CD4-positive, alpha-beta T cell treated with Interleukin-4 for 4 hours (primary cell): ENCODE results near the gene TNFRSF4.

Source experiments
- DNase-seq: peaks from one replicate; pipeline ENCODE4 v3.0.0-alpha.2; 2020

TNFRSF4 gene

GRCh38 chr1:1245178-1245816 lies 31.3 kb upstream of the TNFRSF4 start:
- no peak for DNase-seq

DNA sequence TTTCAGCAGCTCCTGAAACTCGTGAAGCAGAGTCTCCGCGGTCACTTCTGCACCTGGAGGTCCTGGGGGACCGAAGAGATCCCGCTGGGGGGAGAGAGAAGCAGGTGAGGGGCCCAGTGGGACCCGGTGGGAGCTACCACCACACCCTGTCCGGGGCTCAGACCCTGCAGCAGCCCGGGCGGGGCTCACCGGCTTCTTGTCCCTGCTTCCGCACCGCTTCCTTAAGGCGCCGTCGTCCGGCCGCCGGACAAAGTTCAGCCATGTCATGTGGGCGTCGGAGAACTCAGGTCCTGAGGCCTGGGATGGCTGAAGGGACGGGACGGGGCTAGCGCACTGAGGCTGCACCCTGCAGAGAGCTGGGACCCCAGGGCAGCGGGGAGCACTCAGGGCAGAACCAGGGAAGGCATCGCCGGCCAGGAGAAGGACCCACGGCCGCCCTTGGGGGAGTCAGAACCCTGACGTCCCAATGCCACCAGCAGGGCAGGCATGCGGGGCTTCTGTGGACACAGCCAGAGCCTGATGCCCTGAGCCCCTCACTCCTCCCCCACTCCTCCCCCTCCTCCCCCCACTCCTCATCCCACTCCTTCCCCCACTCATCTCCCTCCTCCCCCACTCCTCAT lies 30.3 kb upstream of the TNFRSF4 start:
- DNase-seq = no peak

DNA sequence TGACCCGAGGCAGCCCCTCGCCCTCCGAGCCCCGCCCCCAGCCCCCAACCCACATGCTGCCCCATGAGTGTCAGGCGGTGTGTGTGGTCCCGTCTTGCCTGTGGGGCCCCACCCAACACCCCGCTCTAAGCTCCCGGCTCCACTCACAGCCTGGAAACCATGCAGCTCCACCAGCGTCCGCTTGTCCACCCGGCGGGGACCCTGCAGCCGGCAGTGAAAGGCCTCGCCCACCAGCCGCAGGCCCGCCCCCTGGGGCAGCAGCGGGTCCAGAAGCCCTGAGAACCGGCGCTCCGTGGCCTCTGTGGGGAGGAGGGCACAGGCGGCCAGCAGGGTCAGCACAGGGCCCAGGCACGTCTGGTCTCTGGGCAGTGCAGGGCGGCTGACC lies 29.8 kb upstream of the TNFRSF4 start:
- no peak for DNase-seq

GRCh38 chr1:1243266-1243660 lies 29.3 kb upstream of the TNFRSF4 start:
- DNase-seq = no peak

DNA sequence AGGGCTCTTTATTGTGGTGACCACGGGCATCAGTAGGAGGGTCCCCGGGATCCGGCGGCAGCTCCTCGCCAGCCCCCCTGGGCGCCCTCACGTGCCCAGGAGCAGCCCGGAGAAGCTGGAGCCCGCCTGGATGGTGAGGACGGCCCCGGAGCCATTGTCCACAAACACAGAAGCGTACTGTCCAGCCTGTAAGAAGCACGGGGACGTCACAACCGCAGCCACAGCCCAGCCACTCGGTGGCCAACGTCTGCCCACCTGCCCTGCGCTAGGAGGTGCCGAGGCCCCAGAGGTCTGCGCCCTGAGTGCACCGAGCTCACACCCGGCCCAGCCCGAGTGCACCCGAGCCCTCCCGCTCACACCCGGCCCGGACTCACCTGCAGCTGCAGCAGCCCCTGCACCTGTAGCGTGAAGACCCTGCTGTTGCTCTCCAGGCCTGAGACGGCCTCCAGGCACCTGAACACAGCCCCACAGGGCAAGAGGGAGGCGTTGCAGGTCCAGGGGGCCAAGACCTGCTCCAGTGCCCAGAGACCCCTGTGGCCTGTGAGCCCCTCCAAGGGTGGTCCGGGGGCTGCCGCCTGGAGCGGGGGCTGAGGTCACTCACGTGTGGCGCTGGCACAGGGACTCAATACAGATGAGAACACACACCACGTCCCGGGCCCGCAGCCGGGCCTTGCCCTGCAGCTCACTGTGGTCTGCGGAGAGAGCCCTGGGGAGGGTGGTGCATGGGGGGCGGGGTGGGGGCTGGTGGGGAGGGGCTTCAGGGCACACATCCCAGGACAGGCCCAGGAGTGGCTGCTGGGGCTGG lies 28.7 kb upstream of the TNFRSF4 start:
- no peak for DNase-seq

DNA sequence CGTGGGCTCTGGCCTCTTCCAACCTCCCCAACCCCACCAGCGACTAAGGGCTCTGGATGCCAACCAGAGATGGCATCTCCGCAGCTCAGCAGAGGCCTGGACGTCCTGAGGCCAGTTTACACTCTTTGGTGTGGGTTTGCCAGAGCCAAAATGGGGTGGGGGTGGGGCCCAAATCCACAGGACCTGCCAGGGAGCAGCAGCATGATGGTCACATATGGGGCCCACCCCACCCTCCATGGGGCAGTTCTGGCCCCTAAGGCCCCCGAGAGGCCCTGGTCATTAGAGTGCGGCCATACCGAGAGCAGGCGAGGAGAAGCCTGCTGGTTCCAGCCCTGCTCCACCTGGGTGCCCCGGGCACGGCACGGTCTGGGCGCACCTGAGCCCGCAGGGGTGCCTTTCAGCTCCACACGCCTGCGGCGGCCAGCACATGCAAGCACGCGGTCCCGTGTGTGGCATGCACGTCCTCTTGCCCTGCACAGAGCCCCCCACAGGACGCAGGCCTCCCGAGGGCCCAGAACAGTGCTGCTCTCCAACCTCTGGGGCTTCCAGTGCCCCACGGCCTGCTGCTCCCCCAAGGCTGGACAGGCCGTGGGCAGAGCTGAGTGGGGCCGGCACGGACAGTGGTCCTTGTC lies 27.8 kb upstream of the TNFRSF4 start:
- no peak for DNase-seq

DNA sequence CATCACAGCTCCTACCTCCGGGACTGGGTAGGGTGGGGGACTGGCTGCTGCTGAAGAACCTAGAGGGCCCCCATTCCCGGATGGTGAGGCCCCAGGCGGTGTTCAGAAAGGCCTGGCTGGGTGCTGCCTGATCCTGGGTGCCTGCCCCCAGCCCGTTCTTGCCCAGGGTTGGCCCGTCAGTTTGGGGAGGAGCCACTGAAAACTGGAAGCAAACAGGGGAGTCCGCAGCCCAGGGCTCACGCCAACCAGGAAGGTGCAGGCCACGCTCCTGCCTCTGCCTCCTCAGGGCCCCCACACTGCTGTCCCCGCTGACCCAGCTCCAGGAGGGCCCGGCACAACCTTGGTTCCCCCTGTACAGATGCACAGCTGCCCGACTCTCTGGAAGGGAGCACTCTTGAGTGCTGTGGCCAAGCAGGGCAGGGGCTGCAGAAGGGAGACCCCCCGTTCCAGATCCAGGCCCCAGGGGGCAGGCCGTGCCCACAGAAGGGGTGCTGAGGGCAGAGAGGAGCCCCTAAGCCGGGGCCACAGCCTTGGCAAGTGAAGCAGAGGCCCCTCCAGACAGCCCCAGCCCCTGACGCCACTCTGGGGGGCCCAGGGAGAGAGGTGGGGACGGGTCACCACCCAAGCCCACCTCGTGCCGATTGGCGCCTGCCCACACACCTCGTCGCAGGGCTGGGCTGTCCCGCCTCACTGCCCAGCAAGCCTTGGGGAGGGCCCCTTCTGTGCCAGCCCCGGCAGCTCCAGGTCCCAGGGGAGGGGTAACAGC lies 27.1 kb upstream of the TNFRSF4 start:
- no peak for DNase-seq

DNA sequence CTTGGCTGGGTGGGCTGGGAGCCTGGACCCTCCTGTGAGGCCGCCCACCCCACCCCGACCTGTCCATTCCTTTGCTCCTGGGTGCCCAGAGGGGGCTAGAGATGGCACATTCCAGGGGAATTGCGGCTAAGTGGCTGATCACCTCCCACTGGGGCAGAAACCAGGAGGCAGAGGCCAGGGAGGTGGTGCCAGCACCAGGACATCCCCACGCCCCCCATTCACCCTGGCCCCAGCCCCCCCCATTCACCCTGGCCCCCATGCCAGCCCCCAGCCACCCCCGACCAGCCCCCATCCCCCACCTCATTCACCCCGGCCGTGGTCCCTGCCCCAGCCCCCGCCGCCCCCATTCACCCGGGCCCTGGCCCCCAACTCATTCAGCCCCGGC lies 26.4 kb upstream of the TNFRSF4 start:
- DNase-seq = no peak

GRCh38 chr1:1239614-1240347 lies 25.8 kb upstream of the TNFRSF4 start:
- no peak for DNase-seq

GRCh38 chr1:1239227-1239613 lies 25.3 kb upstream of the TNFRSF4 start:
- DNase-seq = no peak

DNA sequence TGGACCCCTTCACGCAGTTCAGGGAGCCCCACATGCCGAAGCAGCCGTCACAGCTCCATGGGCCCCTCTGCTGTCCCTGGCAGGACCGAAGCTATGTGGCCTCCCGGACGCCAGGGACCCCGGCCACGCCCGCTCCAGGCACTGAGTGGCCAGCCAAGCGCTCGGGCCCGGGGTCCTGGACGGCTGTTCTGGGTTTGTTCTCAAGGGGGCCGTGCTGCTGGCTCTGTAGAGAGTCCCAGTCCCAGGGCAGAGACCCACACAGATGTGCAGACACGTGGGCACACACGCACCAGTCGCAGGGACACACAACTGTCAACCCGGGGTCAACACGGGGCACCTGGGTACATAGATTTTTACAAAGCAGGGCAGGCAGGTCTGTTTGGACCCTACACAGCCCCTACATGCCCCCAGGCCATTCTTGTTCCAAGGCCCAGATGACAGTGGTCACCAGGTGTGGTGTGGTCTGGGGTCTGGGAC lies 24.8 kb upstream of the TNFRSF4 start:
- DNase-seq = no peak

- no peak for DNase-seq
Measured at GRCh38 chr1:1237874-1238701, 24.1 kb upstream of the TNFRSF4 start.

GRCh38 chr1:1236945-1237873 lies 23.3 kb upstream of the TNFRSF4 start:
- DNase-seq = no peak

- no peak for DNase-seq
Measured at GRCh38 chr1:1236176-1236763, 22.3 kb upstream of the TNFRSF4 start.

DNA sequence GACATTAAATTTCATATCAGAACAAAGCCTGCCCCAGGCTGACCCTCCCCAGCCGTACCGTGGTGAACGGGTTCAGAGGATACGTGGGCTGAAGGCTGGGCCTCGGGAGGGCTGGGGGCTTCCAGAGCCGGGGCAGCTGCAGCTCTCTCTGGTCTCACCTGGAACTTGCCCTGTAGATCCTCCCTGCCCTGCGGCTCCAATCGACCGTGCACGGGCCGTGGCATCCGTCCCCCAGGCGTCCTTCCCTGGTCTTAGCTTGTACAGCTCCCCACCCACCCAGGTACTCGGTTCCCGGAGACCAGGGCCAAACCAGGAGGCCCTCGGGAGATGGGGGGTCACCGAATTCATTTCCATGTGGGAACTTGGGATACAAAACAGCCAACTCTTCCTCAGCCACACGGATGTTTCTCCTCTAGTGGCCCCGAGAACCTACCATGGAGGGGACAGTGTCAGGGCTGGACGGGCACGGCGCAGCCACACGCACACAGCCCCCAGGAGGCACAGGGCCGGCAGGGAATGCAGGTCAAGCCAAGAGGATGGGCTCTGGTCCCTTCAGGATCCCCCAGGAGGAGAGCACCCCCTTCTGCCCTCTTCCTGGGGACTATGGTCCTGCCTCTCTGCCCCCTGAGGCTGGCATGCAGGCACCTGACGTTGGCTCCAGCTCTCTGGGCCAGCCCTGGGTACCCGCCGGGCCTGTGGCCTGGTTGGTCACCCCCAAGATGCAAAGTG lies 21.2 kb upstream of the TNFRSF4 start:
- no peak for DNase-seq

DNA sequence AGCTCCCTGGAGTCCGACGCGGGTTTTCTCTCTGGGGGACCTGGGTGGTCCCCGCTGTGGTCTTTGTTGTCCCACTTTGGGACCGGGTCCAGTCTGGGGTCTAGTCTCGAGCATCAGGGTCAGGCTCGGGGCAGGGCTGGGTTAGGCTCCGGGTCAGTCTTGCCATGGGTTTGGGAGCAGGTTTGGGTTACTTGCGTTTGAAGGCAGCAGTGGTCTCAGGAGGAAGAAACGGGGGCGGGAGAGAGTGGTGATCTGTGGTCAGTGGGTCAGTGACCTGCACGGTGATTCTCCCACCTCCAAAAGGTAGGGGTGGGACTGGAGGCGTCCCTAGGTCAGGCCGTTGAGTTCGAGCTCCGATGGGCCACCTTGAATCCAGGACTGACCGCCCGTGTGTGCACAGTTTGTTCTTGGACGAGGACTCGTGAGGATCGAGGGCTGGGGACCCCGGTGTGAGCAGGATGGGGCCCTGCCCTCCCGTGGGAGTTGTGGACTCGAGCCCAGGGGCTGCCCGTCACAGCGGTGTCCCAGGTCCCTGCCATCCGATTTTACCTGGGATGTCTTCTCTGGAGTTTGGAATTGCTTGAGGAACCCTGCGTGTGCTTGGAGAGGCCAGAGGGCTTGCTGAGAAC lies 20.3 kb upstream of the TNFRSF4 start:
- DNase-seq = no peak

GRCh38 chr1:1233567-1233892 lies 19.6 kb upstream of the TNFRSF4 start:
- DNase-seq = no peak

DNA sequence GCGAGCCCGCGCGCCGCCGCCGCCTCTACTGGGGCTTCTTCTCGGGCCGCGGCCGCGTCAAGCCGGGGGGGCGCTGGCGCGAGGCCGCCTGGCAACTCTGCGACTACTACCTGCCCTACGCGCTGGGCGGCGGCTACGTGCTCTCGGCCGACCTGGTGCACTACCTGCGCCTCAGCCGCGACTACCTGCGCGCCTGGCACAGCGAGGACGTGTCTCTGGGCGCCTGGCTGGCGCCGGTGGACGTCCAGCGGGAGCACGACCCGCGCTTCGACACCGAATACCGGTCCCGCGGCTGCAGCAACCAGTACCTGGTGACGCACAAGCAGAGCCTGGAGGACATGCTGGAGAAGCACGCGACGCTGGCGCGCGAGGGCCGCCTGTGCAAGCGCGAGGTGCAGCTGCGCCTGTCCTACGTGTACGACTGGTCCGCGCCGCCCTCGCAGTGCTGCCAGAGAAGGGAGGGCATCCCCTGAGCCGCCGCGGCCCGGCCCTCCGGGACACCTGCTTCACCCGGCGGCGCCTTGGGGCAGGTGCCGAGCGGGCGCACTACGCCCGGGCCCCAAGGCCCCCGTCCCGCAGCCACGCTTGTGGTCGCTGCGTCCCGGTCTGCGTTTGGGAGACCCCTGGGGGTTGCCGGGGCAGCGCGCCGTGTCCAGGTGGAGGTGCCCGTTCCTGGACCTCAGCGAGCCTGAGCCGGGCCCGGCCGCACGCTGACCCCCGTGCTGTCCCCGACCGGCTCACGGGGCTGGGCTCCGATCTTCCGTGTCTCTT lies 19.0 kb upstream of the TNFRSF4 start:
- no peak for DNase-seq
